IMR-90 (cell line): Measurements from ENCODE around the gene MGAT4C. TPM values are rescaled to one million over a fixed set of nuclear protein-coding genes. Genes with fewer than 3 reads are reported as not detected.

ENCODE experiments used
- ATAC-seq: fragments of 200-7000 bp; cut with Tn5 transposase; 2 replicates; pipeline ENCODE4 v1.9.1; 2020; ENCODE audit warnings: low read depth, mild to moderate bottlenecking, moderate library complexity
- BruUV-seq: library from RNA; stranded (reverse); fragments of 400-500 nt; replicated peaks from 2 replicates; lab custom pipeline; 2021; lab: Mats Ljungman, UMichigan
- CTCF ChIA-PET: fragments of 300-600 bp; formaldehyde crosslinking; extraction: SDS; loops from one replicate; lab custom pipeline; 2021; ENCODE audit warnings: antibody characterized with exemption; lab: Yijun Ruan, JAX
- POLR2A ChIA-PET: fragments of 300-600 bp; sonication (Branson Sonifier 250); formaldehyde crosslinking; loops from one replicate; lab custom pipeline; 2022; ENCODE audit warnings: antibody characterized with exemption; ENCODE audit not compliant: unreplicated experiment; lab: Charles Lee
- DNase-seq: peaks from one replicate; pipeline ENCODE4 v3.0.0; 2013
- H2AFZ ChIP-seq: replicated peaks from 2 replicates; pipeline ENCODE3; 2013; ENCODE audit warnings: low read length, mild to moderate bottlenecking; ENCODE audit not compliant: poor library complexity
- H2AK5ac ChIP-seq: 2 replicates; pipeline ENCODE4 v1.6.1; 2013; ENCODE audit warnings: low read depth, low read length, inconsistent platforms
- H2AK9ac ChIP-seq: replicated peaks from 2 replicates; pipeline ENCODE3; 2013; ENCODE audit warnings: mild to moderate bottlenecking, low read depth, low read length, moderate library complexity; ENCODE audit not compliant: poor library complexity
- H2BK120ac ChIP-seq: 2 replicates; pipeline ENCODE4 v1.6.1; 2013; ENCODE audit warnings: low read depth, low read length, inconsistent platforms
- H2BK15ac ChIP-seq: 3 replicates; pipeline ENCODE4 v1.6.1; 2013; ENCODE audit warnings: low read depth, low read length, inconsistent platforms
- H2BK20ac ChIP-seq: 2 replicates; pipeline ENCODE4 v1.6.1; 2013; ENCODE audit warnings: low read depth, mild to moderate bottlenecking, inconsistent platforms, low read length, moderate library complexity
- H2BK5ac ChIP-seq: 2 replicates; pipeline ENCODE4 v1.6.1; 2013; ENCODE audit warnings: mild to moderate bottlenecking, low read depth, low read length, inconsistent platforms; ENCODE audit not compliant: poor library complexity, severe bottlenecking
- H3K14ac ChIP-seq: replicated peaks from 2 replicates; pipeline ENCODE4 v1.6.1; 2013; ENCODE audit warnings: low read depth, low read length, inconsistent platforms
- H3K18ac ChIP-seq: 2 replicates; pipeline ENCODE4 v1.6.1; 2013; ENCODE audit warnings: low read depth, low read length, control low read depth
- H3K23ac ChIP-seq: 2 replicates; pipeline ENCODE4 v1.6.1; 2013; ENCODE audit warnings: low read depth, low read length, inconsistent platforms
- H3K27ac ChIP-seq: 2 replicates; pipeline ENCODE4 v1.5.1; 2013; ENCODE audit warnings: mild to moderate bottlenecking, control low read depth, low read length; ENCODE audit not compliant: insufficient read depth
- H3K27me3 ChIP-seq: 2 replicates; pipeline ENCODE4 v1.6.1; 2013; ENCODE audit warnings: low read length; ENCODE audit not compliant: control insufficient read depth, insufficient read depth
- H3K36me3 ChIP-seq: 2 replicates; pipeline ENCODE4 v1.6.1; 2013; ENCODE audit warnings: low read length, mixed read lengths; ENCODE audit not compliant: control insufficient read depth, insufficient read depth
- H3K4ac ChIP-seq: 2 replicates; pipeline ENCODE4 v1.6.1; 2013; ENCODE audit warnings: low read depth, low read length, inconsistent platforms
- H3K4me1 ChIP-seq: 2 replicates; pipeline ENCODE4 v1.6.1; 2013; ENCODE audit warnings: low read length, mixed read lengths; ENCODE audit not compliant: control insufficient read depth, insufficient read depth
- H3K4me2 ChIP-seq: 2 replicates; pipeline ENCODE4 v1.6.1; 2013; ENCODE audit warnings: low read depth, mild to moderate bottlenecking, control low read depth, low read length, moderate library complexity
- H3K4me3 ChIP-seq: 2 replicates; pipeline ENCODE4 v1.5.1; 2013; ENCODE audit warnings: low read depth, mild to moderate bottlenecking, control low read depth, low read length, moderate library complexity; ENCODE audit not compliant: insufficient read depth
- H3K56ac ChIP-seq: 2 replicates; pipeline ENCODE4 v1.6.1; 2013; ENCODE audit warnings: low read length, inconsistent platforms; ENCODE audit not compliant: insufficient read depth; ENCODE audit errors: extremely low read depth
- H3K79me1 ChIP-seq, 2 experiments: 2 replicates each; pipeline ENCODE4 v1.6.1; 2013; ENCODE audit warnings: low read length in 2 of 2, inconsistent platforms in 1 of 2, low read depth in 1 of 2
- H3K9ac ChIP-seq: 2 replicates; pipeline ENCODE4 v1.6.1; 2013; ENCODE audit warnings: low read depth, low read length, control low read depth
- H3K9me1 ChIP-seq: 2 replicates; pipeline ENCODE4 v1.6.1; 2013; ENCODE audit warnings: low read length, inconsistent platforms; ENCODE audit not compliant: insufficient read depth
- H3K9me3 ChIP-seq: 2 replicates; pipeline ENCODE4 v1.6.1; 2013; ENCODE audit warnings: low read length; ENCODE audit not compliant: control insufficient read depth, insufficient read depth
- H4K20me1 ChIP-seq: 2 replicates; pipeline ENCODE4 v1.6.1; 2013; ENCODE audit warnings: low read length, inconsistent platforms; ENCODE audit not compliant: insufficient read depth
- H4K5ac ChIP-seq: 2 replicates; pipeline ENCODE4 v1.6.1; 2013; ENCODE audit warnings: mild to moderate bottlenecking, low read depth, low read length, control low read depth
- H4K8ac ChIP-seq, 2 experiments: 2 replicates each; pipeline ENCODE4 v1.6.1; 2013; ENCODE audit warnings: low read depth in 2 of 2, low read length in 2 of 2, control low read depth in 1 of 2, inconsistent platforms in 1 of 2
- H4K91ac ChIP-seq: 2 replicates; pipeline ENCODE4 v1.6.1; 2013; ENCODE audit warnings: low read depth, low read length, inconsistent platforms; ENCODE audit not compliant: insufficient read depth
- BHLHE40 ChIP-seq: fragments of 150-350 bp; IDR thresholded peaks from 2 replicates; pipeline ENCODE4 v1.6.1; 2016; ENCODE audit warnings: mild to moderate bottlenecking, low read depth, low read length
- CEBPB ChIP-seq: IDR thresholded peaks from 2 replicates; pipeline ENCODE4 v1.6.1; 2012; ENCODE audit warnings: low read depth, low read length, improper control_type of control experiment
- CHD1 ChIP-seq: IDR thresholded peaks from 2 replicates; pipeline ENCODE4 v1.6.1; 2012; ENCODE audit warnings: low read depth, low read length, improper control_type of control experiment
- FOS ChIP-seq: fragments of 150-350 bp; IDR thresholded peaks from 2 replicates; pipeline ENCODE4 v1.6.1; 2016; ENCODE audit warnings: low read depth, low read length
- MAFK ChIP-seq: IDR thresholded peaks from 2 replicates; pipeline ENCODE4 v1.6.1; 2012; ENCODE audit warnings: low read depth, low read length, improper control_type of control experiment
- MAZ ChIP-seq: IDR thresholded peaks from 2 replicates; pipeline ENCODE4 v1.6.1; 2012; ENCODE audit warnings: low read depth, mild to moderate bottlenecking, low read length, improper control_type of control experiment, moderate library complexity, borderline replicate concordance
- MXI1 ChIP-seq: IDR thresholded peaks from 2 replicates; pipeline ENCODE4 v1.6.1; 2012; ENCODE audit warnings: low read depth, mild to moderate bottlenecking, low read length, moderate library complexity, borderline replicate concordance
- NFE2L2 ChIP-seq: fragments of 150-350 bp; IDR thresholded peaks from 2 replicates; pipeline ENCODE4 v1.6.1; 2016; ENCODE audit warnings: low read depth, mild to moderate bottlenecking, low read length
- POLR2A ChIP-seq: IDR thresholded peaks from 2 replicates; pipeline ENCODE4 v1.6.1; 2012; ENCODE audit warnings: mild to moderate bottlenecking, low read depth, low read length
- RAD21 ChIP-seq: IDR thresholded peaks from 2 replicates; pipeline ENCODE4 v1.6.1; 2012; ENCODE audit warnings: low read length, improper control_type of control experiment
- RCOR1 ChIP-seq: IDR thresholded peaks from 2 replicates; pipeline ENCODE4 v1.6.1; 2012; ENCODE audit warnings: mild to moderate bottlenecking, low read length, improper control_type of control experiment; ENCODE audit not compliant: insufficient replicate concordance
- RFX5 ChIP-seq: IDR thresholded peaks from 2 replicates; pipeline ENCODE4 v1.8.0; 2012; ENCODE audit warnings: low read depth, mild to moderate bottlenecking, low read length, moderate library complexity
- SMC3 ChIP-seq: fragments of 150-350 bp; IDR thresholded peaks from 2 replicates; pipeline ENCODE4 v1.6.1; 2016; ENCODE audit warnings: low read depth, mild to moderate bottlenecking, antibody characterized with exemption, low read length, moderate library complexity
- dilution Hi-C: fragments of 300-500 bp; cut with HindIII; formaldehyde crosslinking; loops from one replicate; pipeline ENCODE4 v1.14.3; 2018; ENCODE audit warnings: low sequenced_read_pairs; ENCODE audit not compliant: unreplicated experiment
- in situ Hi-C: fragments of 300-500 bp; cut with MboI; formaldehyde crosslinking; loops from 3 replicates; pipeline ENCODE4 v1.14.3; 2019; ENCODE audit warnings: low sequenced_read_pairs, inconsistent platforms, mixed read lengths
- intact Hi-C: fragments of 100-400 bp; cut with micrococcal nuclease; formaldehyde crosslinking; loops from 2 replicates; pipeline ENCODE4 v1.10.0; 2022
- polyA plus RNA-seq, 3 experiments: library from polyadenylated mRNA; depleted of rRNA; stranded (reverse); fragments of >200 nt; gene quantifications; 2 replicates each; pipeline ENCODE4 v1.2.3, GENCODE V29; 2012; ENCODE audit warnings: low replicate concordance in 1 of 3
- total RNA-seq: library from RNA; depleted of rRNA; stranded (reverse); fragments of >200 nt; gene quantifications from 2 replicates; pipeline ENCODE4 v1.2.3, GENCODE V29; 2012
- TF ChIP-seq, protein P1 (sequence below): conservative IDR thresholded peaks from 2 replicates; pipeline ENCODE4 v1.5.1; 2012; ENCODE audit warnings: mild to moderate bottlenecking, low read depth, low read length, improper control_type of control experiment
- TF ChIP-seq, protein P2 (sequence below): fragments of 150-350 bp; IDR thresholded peaks from 2 replicates; pipeline ENCODE4 v1.6.1; 2016; ENCODE audit warnings: low read depth, mild to moderate bottlenecking, low read length, moderate library complexity, borderline replicate concordance
- TF ChIP-seq, protein P3 (sequence below): fragments of 150-350 bp; IDR thresholded peaks from 2 replicates; pipeline ENCODE4 v1.6.1; 2017; ENCODE audit warnings: mild to moderate bottlenecking, antibody characterized with exemption, low read length, low read depth

MGAT4C gene
- total and polyA plus RNA-seq, 2 of the 4 experiments (the other 2 are of a cell fraction): not detected

DNA sequence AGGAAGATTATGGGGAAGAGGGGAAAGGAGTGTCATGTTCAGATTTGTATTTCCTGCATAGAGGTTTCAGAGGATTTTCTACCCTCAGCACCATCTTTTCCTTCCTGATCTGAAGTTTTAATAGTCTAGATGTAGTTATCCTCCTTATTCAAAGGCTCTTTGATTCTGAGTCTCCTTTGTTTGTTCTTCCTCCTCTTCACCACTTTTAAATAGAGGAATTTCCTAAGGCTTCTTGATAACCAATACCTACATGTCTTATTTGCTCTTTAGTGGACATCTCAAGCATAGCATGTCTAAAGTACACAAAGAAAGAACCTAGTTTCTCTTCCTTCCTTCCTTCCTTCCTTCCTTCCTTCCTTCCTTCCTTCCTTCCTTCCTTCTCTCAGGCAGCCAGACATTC lies 8.3 kb downstream of the MGAT4C start:
- no peak for ATAC-seq
- Histone ChIP-seq H3K9me3 (no peaks in the 10 kb centered on the region), H3K4me3 (no peak overlapping the region), H3K36me3 (no peaks in the 10 kb centered on the region), H2BK120ac (no peak overlapping the region), H3K9ac (no peak overlapping the region), H3K14ac (no peak overlapping the region), H4K20me1 (no peaks in the 10 kb centered on the region), H2AFZ (no peak overlapping the region), H2BK15ac (no peak overlapping the region), H4K91ac (no peak overlapping the region), H3K18ac (no peak overlapping the region), H3K9me1 (no peaks in the 10 kb centered on the region), H3K4me1 (no peaks in the 10 kb centered on the region), H2BK5ac (no peak overlapping the region), H2BK20ac (no peak overlapping the region), H2AK9ac (no peak overlapping the region), H3K4ac (no peak overlapping the region), H3K4me2 (no peak overlapping the region), H3K23ac (no peak overlapping the region), H4K8ac (no peak overlapping the region), H3K27ac (no peak overlapping the region), H3K79me1 (no peaks in the 10 kb centered on the region), H3K27me3 (no peaks in the 10 kb centered on the region), H4K5ac (no peak overlapping the region), H2AK5ac (no peak overlapping the region), H3K56ac (no peak overlapping the region)
- DNase-seq: no peak
- intact Hi-C loops: no loop called here
- ChIA-PET CTCF (no interaction called here), POLR2A (no interaction called here)
- dilution Hi-C loops: no loop called here
- TF ChIP-seq SMC3: no peak
- TF ChIP-seq MAFK: no peak
- TF ChIP-seq, protein P1, sequence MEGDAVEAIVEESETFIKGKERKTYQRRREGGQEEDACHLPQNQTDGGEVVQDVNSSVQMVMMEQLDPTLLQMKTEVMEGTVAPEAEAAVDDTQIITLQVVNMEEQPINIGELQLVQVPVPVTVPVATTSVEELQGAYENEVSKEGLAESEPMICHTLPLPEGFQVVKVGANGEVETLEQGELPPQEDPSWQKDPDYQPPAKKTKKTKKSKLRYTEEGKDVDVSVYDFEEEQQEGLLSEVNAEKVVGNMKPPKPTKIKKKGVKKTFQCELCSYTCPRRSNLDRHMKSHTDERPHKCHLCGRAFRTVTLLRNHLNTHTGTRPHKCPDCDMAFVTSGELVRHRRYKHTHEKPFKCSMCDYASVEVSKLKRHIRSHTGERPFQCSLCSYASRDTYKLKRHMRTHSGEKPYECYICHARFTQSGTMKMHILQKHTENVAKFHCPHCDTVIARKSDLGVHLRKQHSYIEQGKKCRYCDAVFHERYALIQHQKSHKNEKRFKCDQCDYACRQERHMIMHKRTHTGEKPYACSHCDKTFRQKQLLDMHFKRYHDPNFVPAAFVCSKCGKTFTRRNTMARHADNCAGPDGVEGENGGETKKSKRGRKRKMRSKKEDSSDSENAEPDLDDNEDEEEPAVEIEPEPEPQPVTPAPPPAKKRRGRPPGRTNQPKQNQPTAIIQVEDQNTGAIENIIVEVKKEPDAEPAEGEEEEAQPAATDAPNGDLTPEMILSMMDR: no peak
- TF ChIP-seq POLR2A: no peak
- no peak for TF ChIP-seq CEBPB
- TF ChIP-seq RCOR1: no peak
- no peak for TF ChIP-seq FOS
- TF ChIP-seq, protein P2, sequence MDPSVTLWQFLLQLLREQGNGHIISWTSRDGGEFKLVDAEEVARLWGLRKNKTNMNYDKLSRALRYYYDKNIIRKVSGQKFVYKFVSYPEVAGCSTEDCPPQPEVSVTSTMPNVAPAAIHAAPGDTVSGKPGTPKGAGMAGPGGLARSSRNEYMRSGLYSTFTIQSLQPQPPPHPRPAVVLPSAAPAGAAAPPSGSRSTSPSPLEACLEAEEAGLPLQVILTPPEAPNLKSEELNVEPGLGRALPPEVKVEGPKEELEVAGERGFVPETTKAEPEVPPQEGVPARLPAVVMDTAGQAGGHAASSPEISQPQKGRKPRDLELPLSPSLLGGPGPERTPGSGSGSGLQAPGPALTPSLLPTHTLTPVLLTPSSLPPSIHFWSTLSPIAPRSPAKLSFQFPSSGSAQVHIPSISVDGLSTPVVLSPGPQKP: no peak
- TF ChIP-seq RAD21: no peak
- TF ChIP-seq BHLHE40: no peak
- no peak for TF ChIP-seq MXI1
- TF ChIP-seq, protein P3, sequence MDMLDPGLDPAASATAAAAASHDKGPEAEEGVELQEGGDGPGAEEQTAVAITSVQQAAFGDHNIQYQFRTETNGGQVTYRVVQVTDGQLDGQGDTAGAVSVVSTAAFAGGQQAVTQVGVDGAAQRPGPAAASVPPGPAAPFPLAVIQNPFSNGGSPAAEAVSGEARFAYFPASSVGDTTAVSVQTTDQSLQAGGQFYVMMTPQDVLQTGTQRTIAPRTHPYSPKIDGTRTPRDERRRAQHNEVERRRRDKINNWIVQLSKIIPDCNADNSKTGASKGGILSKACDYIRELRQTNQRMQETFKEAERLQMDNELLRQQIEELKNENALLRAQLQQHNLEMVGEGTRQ: no peak
- no peak for TF ChIP-seq MAZ
- no peak for TF ChIP-seq CHD1
- no peak for TF ChIP-seq NFE2L2
- TF ChIP-seq RFX5: no peak
- BruUV-seq: no TSS peak
- in situ Hi-C loops: no loop called here
